ENCODE measurements around the gene ACMSD.
"Not testable (repeated sequence)": the region's sequence is repeated elsewhere in the genome, so short reads cannot be mapped to it uniquely, and the experiment has no call there.

ACMSD gene

GRCh38 chr2:134838143-134838620 is at the start of gene ACMSD:
TSS of gene ACMSD (plus strand) at chr2:134838616. CDS start at chr2:134838683, 67 bp downstream.
- no peak within 1 kb of the TSS for H3K27ac ChIP-seq (ENCODE audit: low read length)
- no peak for DNase-seq (ENCODE audit: low read depth, low spot score)

GRCh38 chr2:134790487-134790886 is 47.9 kb upstream of the ACMSD start:
- no peak for DNase-seq (ENCODE audit: low read depth, low spot score)
- no peaks in the 10 kb centered on the region for H3K9me3 ChIP-seq (ENCODE audit: control insufficient read depth, insufficient read depth, low read length)
- no peaks in the 10 kb centered on the region for H3K4me1 ChIP-seq (ENCODE audit: control insufficient read depth, insufficient read depth, low read length)
- WGBS (ENCODE audit: insufficient coverage, insufficient read length), result no CpG with 5 or more reads among the region's 3 CpGs
- H3K36me3 ChIP-seq (ENCODE audit: control insufficient read depth, insufficient read depth, low read length), result no peaks in the 10 kb centered on the region
- H3K27me3 ChIP-seq (ENCODE audit: control insufficient read depth, insufficient read depth, low read length), result no peaks in the 10 kb centered on the region
- no peak overlapping the region for H3K4me3 ChIP-seq (ENCODE audit: low read length)
- no peak overlapping the region for H3K27ac ChIP-seq (ENCODE audit: low read length)

More at GRCh38 chr2:134838143-134838620, at the start of gene ACMSD:
- Histone ChIP-seq H3K9me3 (ENCODE audit: control insufficient read depth, insufficient read depth, low read length) (no peaks in the 10 kb centered on the region), H3K4me3 (ENCODE audit: low read length) (no peak within 1 kb of the TSS), H3K27me3 (ENCODE audit: control insufficient read depth, insufficient read depth, low read length) (no peaks in the 10 kb centered on the region), H3K36me3 (ENCODE audit: control insufficient read depth, insufficient read depth, low read length) (no peaks in the 10 kb centered on the region), H3K4me1 (ENCODE audit: control insufficient read depth, insufficient read depth, low read length) (no peaks in the 10 kb centered on the region)

GRCh38 chr2:134791616-134792015 is 46.8 kb upstream of the ACMSD start:
- H3K27ac ChIP-seq (ENCODE audit: low read length), result no peak overlapping the region
- WGBS (ENCODE audit: insufficient coverage, insufficient read length), result no CpG with 5 or more reads among the region's 3 CpGs

GRCh38 chr2:134792186-134792585 is 46.2 kb upstream of the ACMSD start:
- Histone ChIP-seq H3K4me3 (ENCODE audit: low read length) (no peak overlapping the region), H3K9me3 (ENCODE audit: control insufficient read depth, insufficient read depth, low read length) (no peaks in the 10 kb centered on the region), H3K36me3 (ENCODE audit: control insufficient read depth, insufficient read depth, low read length) (no peaks in the 10 kb centered on the region), H3K27ac (ENCODE audit: low read length) (no peak overlapping the region), H3K4me1 (ENCODE audit: control insufficient read depth, insufficient read depth, low read length) (no peaks in the 10 kb centered on the region), H3K27me3 (ENCODE audit: control insufficient read depth, insufficient read depth, low read length) (no peaks in the 10 kb centered on the region)
- DNase-seq (ENCODE audit: low read depth, low spot score), result no peak
- no CpG with 5 or more reads among the region's 4 CpGs for WGBS (ENCODE audit: insufficient coverage, insufficient read length)

More at GRCh38 chr2:134791616-134792015, 46.8 kb upstream of the ACMSD start:
- Histone ChIP-seq H3K9me3 (ENCODE audit: control insufficient read depth, insufficient read depth, low read length) (no peaks in the 10 kb centered on the region), H3K36me3 (ENCODE audit: control insufficient read depth, insufficient read depth, low read length) (no peaks in the 10 kb centered on the region), H3K4me1 (ENCODE audit: control insufficient read depth, insufficient read depth, low read length) (no peaks in the 10 kb centered on the region), H3K27me3 (ENCODE audit: control insufficient read depth, insufficient read depth, low read length) (no peaks in the 10 kb centered on the region), H3K4me3 (ENCODE audit: low read length) (no peak overlapping the region)
- no peak for DNase-seq (ENCODE audit: low read depth, low spot score)

- no peak overlapping the region for H3K27ac ChIP-seq (ENCODE audit: low read length)
- no CpG with 5 or more reads among the region's 4 CpGs for WGBS (ENCODE audit: insufficient coverage, insufficient read length)
- H3K4me3 ChIP-seq (ENCODE audit: low read length), result no peak overlapping the region
- no peaks in the 10 kb centered on the region for H3K36me3 ChIP-seq (ENCODE audit: control insufficient read depth, insufficient read depth, low read length)
- H3K4me1 ChIP-seq (ENCODE audit: control insufficient read depth, insufficient read depth, low read length), result no peaks in the 10 kb centered on the region
- H3K9me3 ChIP-seq (ENCODE audit: control insufficient read depth, insufficient read depth, low read length), result no peaks in the 10 kb centered on the region
- DNase-seq (ENCODE audit: low read depth, low spot score), result no peak
- no peaks in the 10 kb centered on the region for H3K27me3 ChIP-seq (ENCODE audit: control insufficient read depth, insufficient read depth, low read length)
Observed at GRCh38 chr2:134795765-134796164, 42.7 kb upstream of the ACMSD start.

GRCh38 chr2:134796373-134796772 is 42.0 kb upstream of the ACMSD start:
- DNase-seq (ENCODE audit: low read depth, low spot score), result no peak
- Histone ChIP-seq H3K4me1 (ENCODE audit: control insufficient read depth, insufficient read depth, low read length) (no peaks in the 10 kb centered on the region), H3K27me3 (ENCODE audit: control insufficient read depth, insufficient read depth, low read length) (no peaks in the 10 kb centered on the region), H3K27ac (ENCODE audit: low read length) (no peak overlapping the region), H3K36me3 (ENCODE audit: control insufficient read depth, insufficient read depth, low read length) (no peaks in the 10 kb centered on the region), H3K9me3 (ENCODE audit: control insufficient read depth, insufficient read depth, low read length) (no peaks in the 10 kb centered on the region), H3K4me3 (ENCODE audit: low read length) (no peak overlapping the region)
- WGBS (ENCODE audit: insufficient coverage, insufficient read length), result no CpG with 5 or more reads among the region's 2 CpGs

- Histone ChIP-seq H3K4me3 (ENCODE audit: low read length) (no peak overlapping the region), H3K4me1 (ENCODE audit: control insufficient read depth, insufficient read depth, low read length) (no peaks in the 10 kb centered on the region), H3K36me3 (ENCODE audit: control insufficient read depth, insufficient read depth, low read length) (no peaks in the 10 kb centered on the region), H3K27ac (ENCODE audit: low read length) (no peak overlapping the region), H3K9me3 (ENCODE audit: control insufficient read depth, insufficient read depth, low read length) (no peaks in the 10 kb centered on the region), H3K27me3 (ENCODE audit: control insufficient read depth, insufficient read depth, low read length) (no peaks in the 10 kb centered on the region)
- no peak for DNase-seq (ENCODE audit: low read depth, low spot score)
- WGBS (ENCODE audit: insufficient coverage, insufficient read length), result no CpG with 5 or more reads among the region's 3 CpGs
Observed at GRCh38 chr2:134799936-134800335, 38.5 kb upstream of the ACMSD start.

- no CpG with 5 or more reads among the region's 2 CpGs for WGBS (ENCODE audit: insufficient coverage, insufficient read length)
- Histone ChIP-seq H3K27me3 (ENCODE audit: control insufficient read depth, insufficient read depth, low read length) (no peaks in the 10 kb centered on the region), H3K9me3 (ENCODE audit: control insufficient read depth, insufficient read depth, low read length) (no peaks in the 10 kb centered on the region)
Observed at GRCh38 chr2:134800341-134800740, 38.1 kb upstream of the ACMSD start.

GRCh38 chr2:134803609-134804405 is 34.6 kb upstream of the ACMSD start:
- not testable (repeated sequence) for H3K4me3 ChIP-seq (ENCODE audit: low read length); H3K27me3 ChIP-seq (ENCODE audit: control insufficient read depth, insufficient read depth, low read length); H3K36me3 ChIP-seq (ENCODE audit: control insufficient read depth, insufficient read depth, low read length); H3K9me3 ChIP-seq (ENCODE audit: control insufficient read depth, insufficient read depth, low read length); DNase-seq (ENCODE audit: low read depth, low spot score); H3K27ac ChIP-seq (ENCODE audit: low read length); H3K4me1 ChIP-seq (ENCODE audit: control insufficient read depth, insufficient read depth, low read length)
- WGBS (ENCODE audit: insufficient coverage, insufficient read length), result no CpG with 5 or more reads among the region's 13 CpGs

More at GRCh38 chr2:134800341-134800740, 38.1 kb upstream of the ACMSD start:
- no peaks in the 10 kb centered on the region for H3K36me3 ChIP-seq (ENCODE audit: control insufficient read depth, insufficient read depth, low read length)
- H3K4me1 ChIP-seq (ENCODE audit: control insufficient read depth, insufficient read depth, low read length), result no peaks in the 10 kb centered on the region
- no peak for DNase-seq (ENCODE audit: low read depth, low spot score)
- no peak overlapping the region for H3K4me3 ChIP-seq (ENCODE audit: low read length)
- no peak overlapping the region for H3K27ac ChIP-seq (ENCODE audit: low read length)

GRCh38 chr2:134815741-134816140 is 22.7 kb upstream of the ACMSD start:
- no CpG with 5 or more reads among the region's 1 CpG for WGBS (ENCODE audit: insufficient coverage, insufficient read length)
- no peaks in the 10 kb centered on the region for H3K36me3 ChIP-seq (ENCODE audit: control insufficient read depth, insufficient read depth, low read length)
- no peak for DNase-seq (ENCODE audit: low read depth, low spot score)
- no peak overlapping the region for H3K27ac ChIP-seq (ENCODE audit: low read length)
- no peaks in the 10 kb centered on the region for H3K27me3 ChIP-seq (ENCODE audit: control insufficient read depth, insufficient read depth, low read length)
- no peak overlapping the region for H3K4me3 ChIP-seq (ENCODE audit: low read length)
- no peaks in the 10 kb centered on the region for H3K4me1 ChIP-seq (ENCODE audit: control insufficient read depth, insufficient read depth, low read length)
- no peaks in the 10 kb centered on the region for H3K9me3 ChIP-seq (ENCODE audit: control insufficient read depth, insufficient read depth, low read length)

GRCh38 chr2:134818321-134818720 is 20.1 kb upstream of the ACMSD start:
- H3K9me3 ChIP-seq (ENCODE audit: control insufficient read depth, insufficient read depth, low read length), result no peaks in the 10 kb centered on the region
- DNase-seq (ENCODE audit: low read depth, low spot score), result no peak
- no peaks in the 10 kb centered on the region for H3K36me3 ChIP-seq (ENCODE audit: control insufficient read depth, insufficient read depth, low read length)
- H3K27ac ChIP-seq (ENCODE audit: low read length), result no peak overlapping the region
- no CpG with 5 or more reads among the region's 5 CpGs for WGBS (ENCODE audit: insufficient coverage, insufficient read length)
- H3K4me3 ChIP-seq (ENCODE audit: low read length), result no peak overlapping the region
- H3K4me1 ChIP-seq (ENCODE audit: control insufficient read depth, insufficient read depth, low read length), result no peaks in the 10 kb centered on the region
- H3K27me3 ChIP-seq (ENCODE audit: control insufficient read depth, insufficient read depth, low read length), result no peaks in the 10 kb centered on the region

Measured in iPS DF 6.9 (cell line).